ENCODE measurements around the gene VGLL2.
"Not testable (repeated sequence)": the region's sequence is repeated elsewhere in the genome, so short reads cannot be mapped to it uniquely, and the experiment has no call there.

Gene VGLL2, protein sequence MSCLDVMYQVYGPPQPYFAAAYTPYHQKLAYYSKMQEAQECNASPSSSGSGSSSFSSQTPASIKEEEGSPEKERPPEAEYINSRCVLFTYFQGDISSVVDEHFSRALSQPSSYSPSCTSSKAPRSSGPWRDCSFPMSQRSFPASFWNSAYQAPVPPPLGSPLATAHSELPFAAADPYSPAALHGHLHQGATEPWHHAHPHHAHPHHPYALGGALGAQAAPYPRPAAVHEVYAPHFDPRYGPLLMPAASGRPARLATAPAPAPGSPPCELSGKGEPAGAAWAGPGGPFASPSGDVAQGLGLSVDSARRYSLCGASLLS

DNA sequence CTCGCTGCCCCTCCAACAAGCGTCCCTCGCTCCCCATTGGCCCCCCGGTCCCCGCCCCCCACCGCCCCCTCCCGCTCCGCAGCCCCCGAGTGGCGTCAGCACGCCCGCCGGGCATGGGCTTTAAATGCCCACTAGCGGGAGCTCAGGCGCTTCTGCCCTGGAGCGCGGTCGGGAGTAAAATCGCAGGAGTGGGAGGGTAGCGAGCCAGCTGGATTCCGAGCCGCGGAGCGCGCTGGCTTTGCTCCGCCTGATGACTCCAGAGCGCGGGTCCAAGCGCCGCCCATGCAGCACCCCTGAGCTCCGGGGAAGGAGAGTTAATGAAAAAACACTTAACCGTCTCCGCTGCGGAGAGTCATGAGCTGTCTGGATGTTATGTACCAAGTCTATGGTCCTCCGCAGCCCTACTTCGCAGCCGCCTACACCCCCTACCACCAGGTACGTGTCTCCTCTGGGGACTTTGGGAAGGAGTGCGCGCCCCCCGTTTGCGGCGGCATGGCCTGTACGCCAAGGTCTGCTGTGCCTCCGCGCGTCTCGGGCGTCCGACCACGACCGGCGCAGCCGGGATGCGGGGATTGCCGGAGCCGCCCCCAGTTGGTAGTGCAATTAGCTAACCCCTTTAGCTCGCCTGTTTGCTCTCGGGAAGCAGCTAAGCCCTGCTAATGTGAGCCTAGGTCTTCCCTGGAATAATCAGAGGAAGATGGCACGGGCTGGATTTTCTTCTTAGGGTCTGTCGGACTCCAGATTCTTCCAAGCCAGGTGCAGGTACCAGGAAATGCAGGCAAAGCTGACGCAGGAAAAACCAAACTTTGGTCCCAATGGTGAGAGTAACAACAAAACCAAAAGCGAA lies at the start of gene VGLL2:
VGLL2 (plus strand) TSS at position 149 of the 847 bp plus-strand sequence; CDS start at position 355, 206 bp downstream.
- no peak for DNase-seq

DNA sequence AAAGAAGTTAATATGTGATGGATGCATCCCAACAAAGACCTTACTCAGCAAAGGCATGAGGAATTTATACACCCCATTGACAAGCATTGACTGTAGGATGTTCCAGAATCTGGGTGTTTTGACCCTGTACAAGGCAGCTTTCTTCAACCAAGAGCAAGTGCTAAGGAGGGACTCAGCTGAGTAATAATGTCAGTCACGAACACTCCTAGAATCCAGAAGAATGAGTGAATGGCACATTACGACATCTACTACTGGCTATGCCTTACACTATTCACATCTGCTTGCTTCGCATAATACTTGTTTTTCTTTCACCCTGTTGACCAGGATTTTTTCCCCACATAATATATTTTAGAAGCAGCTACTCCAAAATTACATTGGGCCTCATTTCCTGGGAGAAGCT lies 42.5 kb upstream of the VGLL2 start:
- no peak for DNase-seq

DNA sequence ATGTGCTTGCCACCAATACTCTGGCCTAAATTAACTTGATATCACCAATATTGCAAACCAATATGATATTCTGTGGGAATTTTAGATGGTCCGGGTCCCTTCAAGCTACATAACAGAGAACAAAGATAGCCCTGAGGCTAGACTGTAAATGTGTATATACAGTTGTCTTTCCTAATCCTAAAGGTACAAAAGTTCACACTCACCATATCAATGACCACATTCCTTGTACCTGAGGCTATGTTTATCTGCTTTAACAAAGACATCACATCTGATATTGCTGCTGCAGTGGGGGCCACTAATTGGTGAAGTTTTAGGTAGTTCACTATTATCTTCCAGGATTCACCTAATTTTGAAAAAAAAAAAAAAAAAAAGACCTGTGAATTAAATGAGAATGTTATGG lies 38.6 kb upstream of the VGLL2 start:
- no peak for DNase-seq

DNA sequence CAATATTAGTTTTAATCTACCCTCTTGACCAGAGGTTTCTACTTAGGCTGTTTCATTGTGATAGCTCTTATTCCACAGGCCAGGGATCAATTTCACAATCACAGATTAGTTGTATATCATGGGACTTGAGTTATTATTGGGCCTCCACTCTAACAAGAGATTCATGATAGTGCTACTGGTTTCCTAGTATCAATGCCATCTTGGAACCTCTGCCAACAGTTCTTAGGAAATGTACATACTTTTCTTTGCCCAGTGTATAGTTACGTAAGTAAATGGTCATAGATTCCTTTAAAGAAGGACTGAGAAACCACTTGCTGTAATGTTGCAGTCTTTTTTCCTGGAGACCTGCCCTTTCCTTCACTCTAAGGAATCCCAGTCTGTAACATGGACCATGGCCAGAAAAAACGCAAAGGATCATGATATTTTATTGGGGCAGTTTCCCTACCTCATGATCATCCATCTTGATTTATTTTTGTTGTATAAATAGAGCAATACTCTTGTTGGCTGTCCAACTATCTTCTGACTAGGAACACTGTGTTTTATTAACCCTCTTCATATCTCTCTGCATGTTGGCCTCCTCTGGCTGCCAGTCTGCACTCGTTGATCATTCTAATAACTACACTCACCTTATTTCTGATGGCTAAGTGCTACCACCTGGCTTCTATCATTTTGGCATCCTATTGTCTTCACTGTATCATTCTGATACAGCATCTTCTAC lies 38.0 kb upstream of the VGLL2 start:
- no peak for DNase-seq

DNA sequence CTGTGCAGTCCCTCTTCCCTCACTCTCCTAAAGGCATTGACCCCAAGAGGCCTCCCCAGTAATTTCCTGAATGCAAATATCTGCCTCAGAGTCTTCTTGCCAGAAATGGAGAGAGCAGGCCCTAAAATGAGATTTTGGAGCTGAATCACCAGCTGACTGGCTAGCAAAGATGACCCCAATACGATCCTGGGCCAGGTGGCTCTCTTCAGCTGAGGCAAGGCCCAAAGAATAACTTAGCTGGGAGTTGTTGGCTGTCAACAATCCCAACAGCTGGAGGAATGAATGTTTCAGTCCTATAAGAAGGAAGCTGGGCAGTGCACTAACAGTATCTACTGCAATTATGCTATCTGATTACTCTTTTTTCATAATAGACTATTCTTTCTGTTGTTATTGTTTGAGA lies 37.2 kb upstream of the VGLL2 start:
- DNase-seq: no peak

DNA sequence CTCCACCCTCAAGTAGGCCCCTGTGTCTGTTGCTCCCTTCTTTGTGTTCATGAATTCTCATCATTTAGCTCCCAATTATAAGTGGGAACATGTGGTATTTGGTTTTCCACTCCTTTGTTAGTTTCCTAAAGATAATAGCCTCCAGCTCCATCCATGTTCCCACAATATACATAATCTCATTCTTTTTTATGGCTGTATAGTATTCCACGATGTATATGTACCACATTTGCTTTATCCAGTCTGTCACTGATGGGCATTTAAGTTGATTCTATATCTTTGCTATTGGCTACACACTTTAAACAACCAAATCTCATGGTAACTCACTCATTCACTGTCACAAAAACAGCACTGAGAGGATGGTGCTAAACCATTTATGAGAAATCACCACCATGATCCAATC lies 35.5 kb upstream of the VGLL2 start:
- DNase-seq: no peak

DNA sequence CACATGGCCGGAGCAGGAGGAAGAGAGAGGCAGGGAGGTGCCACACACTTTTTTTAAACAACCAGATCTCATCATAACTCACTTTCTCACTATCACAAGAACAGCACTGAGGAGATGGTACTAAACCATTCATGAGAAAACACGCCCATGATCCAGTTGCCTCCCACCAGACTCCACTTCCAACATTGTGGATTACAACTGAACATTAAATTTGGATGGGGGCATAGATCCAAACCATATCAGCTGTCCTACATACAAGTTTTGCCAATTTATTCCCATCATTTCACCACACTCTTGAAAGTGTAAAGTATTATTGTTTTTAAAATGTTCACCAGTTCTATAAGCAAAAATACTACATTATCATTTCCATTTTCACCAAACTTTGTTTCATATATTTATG lies 33.9 kb upstream of the VGLL2 start:
- no peak for DNase-seq

DNA sequence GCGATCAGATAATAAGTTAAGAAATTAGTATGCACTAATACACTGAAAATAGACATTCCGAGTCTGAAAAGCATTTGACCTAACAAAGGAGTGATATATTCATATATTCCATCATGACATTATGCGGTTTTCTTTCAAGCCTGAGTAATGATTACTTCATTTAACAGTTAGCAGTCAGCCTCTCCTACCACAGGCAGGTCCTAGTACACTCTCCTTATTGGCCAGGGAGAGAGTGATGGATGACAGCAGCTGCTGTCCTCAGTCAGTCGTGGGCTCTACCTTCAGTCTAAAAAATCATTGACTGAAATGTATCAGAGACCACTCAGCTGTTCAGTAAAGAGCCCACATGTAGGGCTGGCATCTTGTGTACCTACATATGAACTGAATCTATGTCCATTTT lies 33.2 kb upstream of the VGLL2 start:
- no peak for DNase-seq

DNA sequence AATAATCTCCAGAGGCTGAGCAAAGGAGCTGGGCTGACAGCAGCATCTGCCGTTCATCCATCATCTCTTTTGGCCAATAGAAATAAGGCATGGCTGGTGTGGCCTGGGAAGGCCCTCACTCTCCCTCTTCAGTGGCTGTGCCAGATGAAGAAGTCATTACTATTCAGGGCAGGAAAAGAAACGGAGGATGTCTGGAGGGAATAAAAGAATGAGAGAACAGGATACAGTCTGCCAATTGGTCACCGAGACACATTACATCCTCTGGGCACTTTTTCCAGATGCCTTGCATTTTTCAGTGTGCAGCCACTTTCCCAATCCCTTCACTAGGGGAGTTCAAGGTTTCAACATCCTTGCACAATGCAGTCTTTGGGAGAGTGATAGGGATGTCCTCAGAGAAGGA lies 32.2 kb upstream of the VGLL2 start:
- no peak for DNase-seq

DNA sequence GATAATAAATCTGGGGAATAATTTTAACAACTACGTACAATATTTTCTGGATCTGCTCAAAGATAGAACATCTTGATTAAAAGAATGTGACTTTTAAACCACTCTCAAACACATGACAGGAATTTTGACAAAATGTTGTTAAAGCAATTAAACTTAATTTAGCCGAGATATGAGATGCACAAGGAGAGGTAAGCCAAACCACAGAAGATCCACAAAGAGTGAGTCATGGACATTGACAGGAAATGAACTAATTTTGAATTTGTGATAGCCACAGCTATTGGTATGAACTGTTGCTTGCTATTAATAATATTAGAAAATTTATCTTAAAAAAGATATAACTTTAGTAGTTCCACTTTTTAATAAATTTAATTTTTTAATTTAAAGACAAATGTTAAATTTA lies 27.8 kb upstream of the VGLL2 start:
- DNase-seq: no peak

DNA sequence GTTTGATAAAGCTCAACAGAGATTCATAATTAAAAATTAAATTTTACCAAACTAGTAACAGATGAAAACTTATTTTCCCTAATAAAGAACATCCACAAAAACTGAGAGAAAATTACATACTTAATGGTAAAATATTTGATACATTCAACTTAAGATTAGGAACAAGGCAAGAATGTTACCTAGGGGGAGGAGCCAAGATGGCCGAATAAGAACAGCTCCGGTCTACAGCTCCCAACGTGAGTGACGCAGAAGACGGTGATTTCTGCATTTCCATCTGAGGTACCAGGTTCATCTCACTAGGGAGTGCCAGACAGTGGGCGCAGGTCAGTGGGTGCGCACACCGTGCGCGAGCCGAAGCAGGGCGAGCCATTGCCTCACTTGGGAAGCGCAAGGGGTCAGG lies 20.8 kb upstream of the VGLL2 start:
- not testable (repeated sequence) for DNase-seq

DNA sequence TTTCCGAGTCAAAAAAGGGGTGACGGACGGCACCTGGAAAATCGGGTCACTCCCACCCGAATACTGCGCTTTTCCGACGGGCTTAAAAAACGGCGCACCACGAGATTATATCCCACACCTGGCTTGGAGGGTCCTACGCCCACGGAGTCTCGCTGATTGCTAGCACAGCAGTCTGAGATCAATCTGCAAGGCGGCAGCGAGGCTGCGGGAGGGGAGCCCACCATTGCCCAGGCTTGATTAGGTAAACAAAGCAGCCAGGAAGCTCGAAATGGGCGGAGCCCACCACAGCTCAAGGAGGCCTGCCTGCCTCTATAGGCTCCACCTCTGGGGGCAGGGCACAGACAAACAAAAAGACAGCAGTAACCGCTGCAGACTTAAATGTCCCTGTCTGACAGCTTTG lies 20.4 kb upstream of the VGLL2 start:
- DNase-seq: not testable (repeated sequence)

DNA sequence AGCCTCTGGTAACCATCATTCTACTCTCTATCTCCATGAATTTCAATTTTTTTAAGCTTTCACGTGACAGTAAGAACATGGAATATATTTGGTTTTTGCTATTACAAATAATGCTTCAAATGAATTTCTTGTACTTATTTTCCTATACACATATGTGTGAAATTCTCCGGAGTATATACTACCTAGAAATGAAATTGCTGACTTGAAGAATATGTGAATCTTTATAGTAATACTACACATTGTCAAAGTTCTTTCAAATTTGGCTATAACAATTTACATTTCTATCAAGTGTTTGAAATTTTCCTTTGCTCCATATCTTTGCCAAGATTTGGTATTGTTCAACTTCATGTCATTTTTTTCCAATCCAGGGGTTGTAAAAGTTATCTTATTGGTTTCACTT lies 11.6 kb upstream of the VGLL2 start:
- no peak for DNase-seq

DNA sequence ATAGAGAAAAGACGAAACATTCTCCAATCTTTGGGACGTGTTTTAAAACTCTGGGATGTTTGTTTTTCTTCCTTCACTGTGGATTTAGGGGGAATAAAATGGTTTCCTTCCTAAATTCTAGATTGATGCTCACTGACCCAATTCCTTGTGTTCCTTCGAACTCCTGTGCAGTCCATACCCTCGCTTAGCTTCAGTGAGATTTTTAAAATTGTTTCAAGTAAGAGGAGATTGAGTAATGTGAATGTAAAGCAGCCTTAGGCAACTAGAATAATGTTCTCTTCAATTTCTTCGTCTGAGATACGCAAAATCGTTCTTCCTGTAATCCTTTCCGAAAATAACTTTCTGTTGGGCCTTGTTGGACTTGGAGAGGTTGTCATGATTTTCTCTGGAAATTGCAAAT lies 2.6 kb upstream of the VGLL2 start:
- no peak for DNase-seq

DNA sequence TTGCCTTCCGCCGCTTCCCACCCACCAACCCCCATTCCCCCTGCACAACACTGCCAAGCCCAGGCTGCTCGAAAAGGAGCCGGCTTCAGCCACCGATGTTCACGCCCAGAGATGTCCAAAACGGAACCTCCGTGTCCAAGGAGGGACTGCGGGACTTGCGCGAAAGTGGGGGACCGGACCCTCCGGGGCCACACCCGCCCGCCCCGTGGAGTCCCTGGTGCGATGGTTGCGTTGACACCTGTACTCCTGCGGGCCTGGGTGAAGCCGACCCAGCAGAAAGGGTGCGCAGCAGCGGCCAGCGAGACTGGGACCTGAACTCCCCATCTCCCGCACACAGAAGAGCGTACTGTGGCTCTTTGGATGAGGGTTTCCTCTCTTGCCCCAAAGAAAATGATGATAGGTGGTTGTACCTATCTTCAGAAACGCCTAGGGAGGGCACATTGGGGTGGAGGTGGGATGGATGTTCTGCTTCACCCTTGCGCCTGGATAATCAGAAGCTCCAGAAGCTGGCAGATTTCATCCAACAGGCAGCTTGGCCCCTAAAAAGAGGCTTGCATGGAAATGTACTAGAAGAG lies 1.9 kb upstream of the VGLL2 start:
- DNase-seq: no peak

DNA sequence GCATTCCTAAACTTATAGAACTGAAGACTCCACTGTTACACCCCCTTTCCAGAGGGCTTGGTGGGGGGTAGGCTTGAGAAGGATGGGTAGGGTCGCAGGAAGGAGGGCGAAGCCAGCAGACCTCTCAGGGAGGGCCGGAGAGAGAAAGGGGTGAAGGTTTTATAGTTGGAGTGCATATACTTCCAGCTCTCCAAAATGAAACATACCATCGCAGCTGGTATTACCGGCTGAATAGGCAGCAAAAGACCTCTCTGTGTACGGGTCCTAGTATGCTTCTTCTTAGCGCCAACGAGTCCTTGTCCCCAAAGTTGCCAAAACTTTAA lies 1.0 kb upstream of the VGLL2 start:
- no peak for DNase-seq

DNA sequence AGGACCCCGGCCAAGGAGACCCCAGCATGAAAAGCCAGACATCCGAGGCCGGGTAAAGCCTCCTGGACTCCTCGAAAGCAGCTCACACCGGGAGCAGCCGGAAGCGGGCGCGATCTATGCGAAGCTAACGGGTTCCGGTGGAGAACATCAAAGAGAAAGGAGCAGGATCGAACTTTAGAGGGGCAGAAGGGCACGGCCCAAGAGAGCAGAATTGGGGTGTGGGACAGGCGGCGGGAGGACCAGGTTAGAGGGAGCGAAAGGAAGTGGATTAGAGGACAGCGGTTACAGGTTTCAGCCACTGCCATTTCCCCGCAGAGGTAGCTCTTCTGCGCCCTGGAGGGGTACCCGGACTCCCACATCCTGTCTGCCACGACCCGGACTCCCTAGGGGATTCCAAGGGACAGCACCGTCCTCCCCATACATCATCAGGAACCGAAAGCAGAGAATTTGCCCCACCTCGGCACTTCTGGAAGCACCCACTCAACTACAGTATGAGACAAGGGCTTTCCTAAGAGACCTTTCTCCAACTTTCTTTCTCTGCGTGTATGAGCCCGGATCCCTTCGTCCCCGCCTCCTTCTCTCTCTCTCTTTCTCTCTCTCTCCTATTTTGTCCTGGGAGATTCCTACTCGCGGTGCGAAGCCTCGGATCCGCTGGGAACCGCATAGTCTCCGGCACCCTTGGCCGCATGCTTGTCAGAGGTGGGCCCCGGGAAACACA lies 507 bp upstream of the VGLL2 start:
- DNase-seq: no peak

DNA sequence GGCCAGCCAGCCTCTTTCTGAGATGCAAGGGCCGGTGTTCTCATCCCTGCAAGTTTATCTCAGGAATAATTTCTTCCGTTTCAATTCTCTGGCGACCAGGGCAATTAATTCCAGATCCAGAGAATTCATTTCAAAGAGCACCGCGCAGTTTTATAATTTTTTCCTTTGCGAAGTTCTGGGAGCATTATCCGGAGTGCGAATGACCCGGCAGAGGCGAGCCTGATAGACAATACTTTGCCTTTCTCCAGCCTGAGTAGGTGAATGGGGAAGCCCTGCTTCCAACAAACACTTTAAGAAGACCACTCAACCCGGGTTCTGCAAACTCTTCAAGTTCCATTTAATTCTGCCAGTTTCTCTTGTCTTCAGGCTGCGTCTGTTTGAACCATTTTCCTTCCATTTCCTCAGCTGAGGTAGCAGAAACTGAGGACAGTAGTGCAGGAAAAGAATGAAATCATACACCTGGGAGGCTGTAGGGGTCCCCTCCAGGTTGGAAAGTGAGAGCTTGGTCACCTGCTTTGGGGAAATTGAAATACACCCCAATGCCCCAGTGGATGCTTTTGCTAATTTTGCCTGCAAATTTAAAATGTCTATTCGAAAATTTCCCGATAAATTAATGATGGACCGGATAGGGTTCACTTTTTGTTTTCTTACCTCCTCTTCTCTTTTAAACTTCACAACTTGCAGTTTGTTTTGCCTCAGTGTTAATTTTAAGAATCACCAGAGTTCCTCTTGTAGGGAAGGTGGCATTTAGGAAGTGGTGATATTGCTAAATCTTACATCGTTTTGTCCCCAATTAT lies 1.1 kb downstream of the VGLL2 start:
- no peak for DNase-seq

DNA sequence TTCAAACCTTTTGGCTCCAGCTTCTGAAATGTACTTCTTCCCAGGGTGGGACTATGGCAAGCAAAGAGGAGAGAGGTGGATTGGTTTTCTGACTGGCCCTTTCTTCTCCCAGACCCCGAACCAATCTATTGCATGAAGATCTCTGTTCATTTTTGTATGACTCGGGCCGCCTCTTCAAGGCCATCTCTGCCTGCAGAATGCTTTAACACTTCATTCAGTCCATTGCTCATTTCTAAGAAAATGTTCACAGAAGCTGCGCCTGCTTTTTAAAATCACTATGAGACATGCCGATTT lies 1.6 kb downstream of the VGLL2 start:
- no peak for DNase-seq

DNA sequence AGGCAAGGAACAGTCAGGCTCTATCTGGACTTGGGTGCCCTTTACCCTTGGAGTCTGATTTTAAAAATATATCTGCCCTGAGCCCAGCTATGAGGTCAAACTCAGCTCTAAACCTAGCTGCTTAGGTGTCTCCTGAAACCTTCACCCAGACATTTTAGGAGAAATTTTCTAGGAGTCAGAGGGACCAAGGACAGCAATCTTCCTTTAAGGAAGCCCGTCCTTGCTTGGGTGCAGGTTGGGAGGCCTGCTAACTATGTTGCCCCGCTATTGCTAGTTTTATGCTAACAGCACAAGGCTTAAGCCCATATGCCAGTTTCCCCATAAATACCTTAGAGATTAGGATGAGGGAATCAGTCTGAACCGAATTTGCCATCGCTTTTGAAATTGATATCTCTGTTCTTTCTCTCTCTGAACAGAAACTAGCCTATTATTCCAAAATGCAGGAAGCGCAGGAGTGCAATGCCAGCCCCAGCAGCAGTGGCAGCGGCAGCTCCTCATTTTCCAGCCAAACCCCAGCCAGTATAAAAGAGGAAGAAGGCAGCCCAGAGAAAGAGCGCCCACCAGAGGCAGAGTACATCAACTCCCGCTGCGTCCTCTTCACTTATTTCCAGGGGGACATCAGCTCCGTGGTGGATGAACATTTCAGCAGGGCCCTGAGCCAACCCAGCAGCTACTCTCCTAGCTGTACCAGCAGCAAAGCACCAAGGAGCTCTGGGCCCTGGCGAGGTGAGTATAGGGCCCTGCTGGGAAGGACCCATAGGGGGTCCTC lies 2.6 kb downstream of the VGLL2 start:
- DNase-seq: no peak

DNA sequence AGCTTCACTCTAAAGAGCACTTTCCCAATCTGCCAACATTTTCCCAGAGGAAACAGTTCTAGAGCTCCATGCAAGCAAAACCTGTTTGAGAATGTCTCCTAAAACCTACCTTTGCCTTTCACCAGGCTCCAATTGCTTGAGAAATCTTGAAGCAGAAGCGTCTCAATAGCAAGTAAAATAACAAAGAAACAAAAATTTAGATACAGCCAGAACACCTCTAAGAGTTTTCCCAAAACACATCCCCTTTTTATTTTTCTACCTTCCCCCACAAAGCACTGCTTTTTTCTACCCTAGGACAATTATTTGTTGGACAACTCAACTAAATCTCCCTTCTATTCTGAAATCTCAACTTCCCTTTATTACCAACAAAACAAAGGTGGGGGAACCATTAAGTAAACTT lies 3.6 kb downstream of the VGLL2 start:
- no peak for DNase-seq

DNA sequence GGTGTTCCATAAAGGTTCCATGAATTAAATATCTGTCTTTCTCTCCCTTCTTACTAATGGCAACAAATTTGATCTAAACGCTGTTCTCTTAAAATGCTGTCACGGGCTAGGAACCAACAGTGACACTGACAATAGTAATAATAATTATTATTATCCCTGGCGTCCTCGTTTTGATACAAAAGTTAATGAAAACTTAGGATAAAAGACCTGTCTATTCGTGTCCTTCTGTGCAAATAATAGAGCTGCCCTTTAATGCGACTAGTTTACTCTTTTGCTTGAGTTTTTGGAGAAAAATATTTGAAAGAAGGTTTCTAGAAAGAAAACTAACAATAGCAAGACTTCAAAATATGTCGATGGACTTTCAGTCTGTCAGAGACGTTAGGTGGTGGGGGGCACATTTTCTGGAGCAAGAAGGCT lies 4.3 kb downstream of the VGLL2 start:
- DNase-seq: no peak

Measured in CD4-positive, alpha-beta T cell treated with Interleukin-17A for 1 hour (primary cell).